Inflammatory macrophage treated with lipopolysaccharide for 4 hours (primary cell): ENCODE results near the gene SLC43A2.

Source experiments
- DNase-seq: peaks from one replicate; pipeline ENCODE4 v3.0.0-alpha.2; 2020

SLC43A2 gene

DNA sequence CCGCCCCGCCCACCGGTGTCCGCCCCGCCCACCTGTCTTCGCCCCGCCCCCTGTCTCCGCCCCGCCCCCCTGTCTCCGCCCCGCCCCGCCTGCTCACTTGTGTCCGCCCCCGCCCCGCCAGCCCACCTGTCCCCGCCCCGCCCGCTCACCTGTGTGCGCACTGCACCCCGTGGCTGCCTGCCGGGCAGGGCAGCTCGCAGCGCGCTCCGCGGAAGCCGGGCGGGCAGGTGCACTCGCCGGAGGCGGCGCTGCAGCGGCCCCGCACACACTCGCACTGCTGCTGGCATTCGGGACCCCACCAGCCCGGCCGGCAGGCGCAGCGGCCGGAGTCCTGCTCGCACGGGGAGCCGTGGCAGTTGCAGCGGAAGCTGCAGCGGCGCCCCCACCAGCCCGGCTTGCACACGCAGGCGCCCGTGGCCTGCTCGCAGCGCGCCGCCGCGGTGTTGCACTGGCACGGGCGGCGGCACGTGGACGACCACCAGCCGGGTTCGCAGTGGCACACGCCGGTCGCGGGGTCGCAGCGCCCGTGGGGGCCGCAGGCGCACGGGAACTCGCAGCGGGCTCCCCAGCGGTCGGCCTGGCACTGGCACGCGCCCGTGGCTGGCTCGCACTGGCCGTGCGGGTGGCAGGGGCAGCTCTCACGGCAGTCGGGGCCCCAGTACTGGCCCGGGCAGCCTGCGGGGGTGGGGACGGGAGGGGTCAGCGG is 14.8 kb upstream of the SLC43A2 start:
- no peak for DNase-seq

DNA sequence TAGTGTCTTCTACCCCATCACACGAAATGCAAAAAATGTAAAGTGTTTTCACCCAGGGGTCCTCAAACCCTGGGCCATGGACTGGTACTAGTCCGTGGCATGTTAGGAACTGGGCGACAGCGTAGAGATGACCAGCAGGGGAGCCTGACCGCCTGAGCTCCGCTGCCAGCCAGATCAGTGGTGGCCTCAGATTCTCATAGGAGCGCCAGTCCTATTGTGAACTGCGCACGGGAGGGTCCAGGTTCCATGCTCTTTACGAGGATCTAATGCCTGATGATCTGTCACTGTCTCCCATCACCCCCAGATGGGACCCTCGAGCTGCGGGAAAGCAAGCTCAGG is 12.4 kb upstream of the SLC43A2 start:
- no peak for DNase-seq

DNA sequence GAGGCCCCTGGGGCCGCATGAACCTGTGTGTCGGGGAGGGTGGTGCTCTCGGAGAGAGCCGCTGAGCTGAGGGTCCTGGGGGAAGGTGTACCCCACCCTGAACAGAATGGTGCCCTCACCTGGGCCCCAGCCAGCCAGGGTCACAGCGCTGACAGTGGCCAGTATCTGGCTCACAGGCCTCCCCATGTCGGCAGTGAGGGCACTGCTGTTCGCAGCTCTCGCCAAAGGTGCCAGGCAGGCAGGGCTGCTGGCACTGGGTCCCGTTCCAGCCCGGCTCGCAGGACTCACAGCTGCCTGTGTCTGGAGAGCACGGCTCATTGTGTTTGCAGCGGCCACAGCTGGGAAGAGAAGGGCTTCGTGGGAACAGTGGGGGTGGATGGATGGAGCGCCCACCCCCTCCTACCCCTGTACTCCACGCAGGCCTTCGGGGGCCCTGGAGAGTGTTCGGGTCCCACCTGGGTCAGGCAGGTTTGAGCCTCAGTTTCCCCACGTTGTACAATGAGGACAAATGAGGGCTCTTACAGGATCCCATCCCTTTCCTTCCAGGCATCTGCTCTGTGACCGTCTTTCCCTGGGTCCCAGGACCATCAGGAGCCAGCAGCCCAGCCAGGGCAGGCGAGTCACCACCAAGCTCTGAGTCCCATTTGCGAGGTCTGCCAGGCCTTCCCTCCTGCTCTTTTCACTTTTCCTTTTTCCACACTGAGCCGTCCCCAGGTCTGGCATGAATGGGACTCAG is 11.9 kb upstream of the SLC43A2 start:
- no peak for DNase-seq

DNA sequence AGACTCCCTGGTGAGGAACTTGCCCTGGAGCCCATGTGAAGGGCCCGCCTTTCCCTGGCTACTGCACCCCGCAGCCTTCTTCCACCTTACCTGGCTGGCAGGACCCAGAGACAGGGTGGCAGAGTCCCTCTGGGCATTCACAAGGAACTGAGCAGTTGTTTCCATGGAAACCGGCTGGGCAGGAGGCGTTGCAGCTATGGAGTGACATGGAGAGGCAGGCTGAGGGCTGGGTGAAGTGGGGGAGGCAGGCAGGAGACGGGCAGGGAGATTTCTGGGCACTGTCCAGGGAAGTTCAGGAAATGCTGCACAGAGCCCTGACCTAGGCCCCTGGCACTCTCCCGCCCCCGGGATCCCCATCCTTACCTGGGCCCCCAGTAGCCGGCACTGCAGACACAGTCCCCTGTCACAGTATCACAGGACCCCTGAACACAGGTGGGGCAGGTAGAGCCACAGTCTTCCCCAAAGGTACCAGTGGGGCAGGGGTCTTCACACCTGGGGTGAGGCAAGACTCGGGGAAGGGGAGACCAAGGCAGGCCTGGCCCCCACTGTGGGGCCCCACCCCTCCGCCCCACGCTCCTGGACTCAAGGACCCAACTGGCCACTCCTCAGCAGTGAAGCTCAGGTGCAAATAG is 11.0 kb upstream of the SLC43A2 start:
- no peak for DNase-seq

DNA sequence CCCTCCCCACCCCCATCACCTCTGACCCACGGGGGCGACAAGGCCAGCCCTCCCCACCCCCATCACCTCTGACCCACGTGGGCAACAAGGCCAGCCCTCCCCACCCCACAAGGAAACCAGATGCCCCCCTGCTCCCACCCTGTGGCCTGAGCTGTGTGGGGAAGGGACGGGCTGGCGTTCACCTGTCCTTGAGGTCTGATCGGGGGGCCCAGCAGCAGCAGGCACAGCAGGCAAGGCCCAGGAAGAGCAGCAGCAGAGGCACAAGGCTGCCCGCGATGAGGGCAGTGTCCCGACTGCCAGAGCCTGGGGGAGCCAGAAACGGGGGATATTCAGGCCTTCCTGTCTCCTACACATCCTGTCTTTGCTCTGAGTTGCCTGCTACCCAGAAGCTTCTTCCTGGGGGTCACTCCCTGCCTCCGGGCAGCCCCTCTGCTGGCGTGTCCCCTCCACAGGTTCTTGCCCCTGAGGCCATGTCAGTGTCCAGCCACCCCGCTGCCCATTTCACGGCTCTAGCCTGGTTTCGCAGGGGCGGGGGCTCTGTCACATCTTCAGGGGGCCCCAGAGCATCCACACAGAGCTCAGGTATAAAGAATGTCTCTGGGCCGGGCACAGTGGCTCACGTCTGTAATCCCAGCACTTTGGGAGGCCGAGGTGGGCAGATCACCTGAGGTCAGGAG is 10.1 kb upstream of the SLC43A2 start:
- no peak for DNase-seq

DNA sequence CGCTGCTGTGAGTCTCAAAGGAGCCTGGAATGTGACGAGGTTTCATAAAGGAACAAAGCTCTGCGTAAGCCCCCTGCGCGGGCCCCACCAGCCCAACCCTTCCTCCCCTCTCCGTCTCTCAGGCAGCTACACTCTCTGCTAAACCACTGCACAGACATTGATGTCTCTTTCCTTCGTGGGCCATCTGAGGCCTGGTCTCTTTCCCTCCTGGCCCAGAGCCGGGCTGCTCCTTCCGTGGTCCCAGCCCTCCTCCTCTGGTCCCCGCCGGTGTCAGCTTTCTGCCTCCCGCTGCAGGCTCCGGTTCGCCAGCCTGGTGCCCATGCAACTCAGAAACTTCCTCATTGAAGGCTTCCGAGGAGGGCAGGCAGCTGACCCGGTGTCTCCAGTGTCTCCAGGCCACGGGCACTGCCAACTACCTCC is 9.5 kb upstream of the SLC43A2 start:
- DNase-seq: no peak

DNA sequence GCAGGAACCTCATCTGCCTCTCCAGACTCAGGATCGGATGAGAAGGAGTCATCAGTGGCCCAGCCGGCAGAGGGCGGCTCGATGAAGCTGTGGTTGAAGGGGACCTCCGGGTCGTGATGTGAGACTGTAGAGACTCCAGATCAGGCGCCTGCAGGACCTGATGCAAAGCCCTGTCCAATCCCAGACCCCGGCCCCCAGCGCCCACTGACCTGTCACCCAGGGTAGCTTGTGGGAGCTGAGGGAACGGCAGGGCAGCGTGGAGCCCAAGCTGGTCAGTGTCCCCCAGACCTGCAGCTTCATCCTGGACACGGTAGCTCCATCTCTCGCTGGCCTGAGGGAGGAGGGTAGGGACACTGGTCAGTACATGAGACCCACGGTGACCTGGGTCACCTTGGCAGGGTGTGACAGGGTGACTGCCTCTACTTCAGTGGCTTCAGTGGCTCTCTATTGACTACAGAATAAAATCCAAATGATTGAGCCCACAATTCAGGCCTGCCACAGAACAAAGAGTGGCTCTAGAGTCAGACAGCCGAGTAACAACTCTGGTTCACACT is 8.2 kb upstream of the SLC43A2 start:
- DNase-seq: no peak

DNA sequence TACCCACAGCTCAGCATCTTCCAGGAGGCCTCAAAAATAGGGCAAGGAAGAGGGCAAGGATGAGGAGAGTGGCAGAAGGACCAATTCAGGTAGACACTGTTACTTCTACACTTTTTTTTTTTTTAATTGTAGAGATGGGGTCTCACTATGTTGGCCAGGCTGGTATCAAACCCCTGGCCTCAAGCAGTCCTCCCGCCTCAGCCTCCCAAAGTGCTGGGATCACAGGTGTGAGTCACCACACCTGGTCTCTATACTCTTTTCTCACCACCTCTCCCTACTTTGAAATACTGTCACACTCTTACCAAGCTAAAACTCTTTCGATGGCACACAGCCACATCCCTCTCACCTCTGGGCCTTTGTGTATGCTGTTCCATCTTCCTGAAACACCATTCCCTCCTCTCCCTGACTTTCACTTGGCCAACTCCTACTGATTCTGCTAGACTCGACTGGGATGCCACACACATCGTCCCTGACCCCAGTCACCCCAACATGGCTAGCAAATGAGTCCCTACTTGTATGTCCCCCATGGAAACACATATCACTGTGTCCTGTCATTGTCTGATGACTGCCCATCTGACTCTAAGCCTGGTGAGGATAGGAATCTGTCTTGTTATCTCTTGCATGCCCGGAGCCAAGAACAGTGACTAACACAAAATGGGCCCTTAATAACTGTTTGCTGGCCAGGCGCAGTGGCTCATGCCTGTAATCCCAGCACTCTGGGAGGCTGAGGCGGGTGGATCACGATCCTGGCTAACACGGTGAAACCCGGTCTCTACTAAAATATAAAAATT is 7.2 kb upstream of the SLC43A2 start:
- DNase-seq: no peak

DNA sequence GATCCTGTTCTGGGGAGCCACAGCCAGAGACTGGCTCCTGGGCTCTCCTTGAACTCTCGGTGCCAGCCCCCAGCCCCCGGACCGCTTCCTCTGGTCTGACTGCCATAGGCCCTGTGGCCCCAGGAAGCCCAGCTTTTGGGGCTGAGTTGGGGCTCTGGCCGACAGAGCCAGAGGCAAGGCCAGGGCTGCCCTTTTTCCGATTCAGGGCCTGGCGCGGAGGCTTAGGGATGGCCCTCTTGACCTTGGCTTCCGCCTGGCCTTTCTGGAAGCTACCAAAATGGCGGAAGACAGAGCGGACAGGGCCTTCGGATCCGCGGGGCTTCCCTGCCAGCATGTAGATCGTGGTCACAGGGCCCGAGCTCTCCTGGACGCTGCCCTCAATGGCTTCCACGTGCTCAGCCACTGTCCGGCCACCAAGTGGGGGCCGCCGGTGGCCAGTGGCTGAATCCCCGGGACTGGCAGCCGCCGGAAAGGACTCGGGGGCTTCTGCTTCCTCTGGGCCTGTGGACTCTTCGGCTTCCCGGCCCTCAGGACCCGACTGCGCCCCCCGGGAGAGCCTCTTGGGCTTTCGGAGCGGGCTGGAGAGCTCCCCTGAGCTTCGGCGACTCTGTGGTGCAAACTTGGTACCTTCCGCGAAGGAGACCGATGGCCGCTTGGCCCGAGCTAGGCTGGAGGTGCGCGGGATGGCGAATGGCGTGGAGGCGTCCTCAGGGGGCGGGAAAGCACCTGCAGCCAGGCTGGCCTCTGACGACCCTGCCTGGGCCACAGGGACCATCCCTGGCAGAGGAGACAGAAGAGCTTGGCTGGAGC is 6.4 kb upstream of the SLC43A2 start:
- DNase-seq: no peak

DNA sequence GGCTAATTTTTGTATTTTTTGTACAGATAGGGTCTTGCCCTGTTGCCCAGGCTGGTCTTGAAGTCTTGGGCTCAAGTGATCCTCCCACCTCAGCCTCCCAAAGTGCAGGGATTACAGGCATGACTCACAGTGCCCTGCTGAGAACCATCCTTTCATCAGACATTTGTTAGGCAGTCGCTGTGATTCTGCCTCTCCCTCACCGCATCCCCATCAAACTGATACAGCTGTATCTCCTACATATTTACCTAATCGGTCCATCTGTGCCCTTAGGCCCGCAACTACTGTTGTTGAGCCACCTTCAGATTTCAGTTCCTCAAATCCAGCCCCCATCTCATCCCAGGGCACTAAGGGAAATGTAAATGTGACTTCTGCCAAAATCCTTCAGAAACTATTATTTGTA is 2.0 kb upstream of the SLC43A2 start:
- DNase-seq: peak; percentile 49

DNA sequence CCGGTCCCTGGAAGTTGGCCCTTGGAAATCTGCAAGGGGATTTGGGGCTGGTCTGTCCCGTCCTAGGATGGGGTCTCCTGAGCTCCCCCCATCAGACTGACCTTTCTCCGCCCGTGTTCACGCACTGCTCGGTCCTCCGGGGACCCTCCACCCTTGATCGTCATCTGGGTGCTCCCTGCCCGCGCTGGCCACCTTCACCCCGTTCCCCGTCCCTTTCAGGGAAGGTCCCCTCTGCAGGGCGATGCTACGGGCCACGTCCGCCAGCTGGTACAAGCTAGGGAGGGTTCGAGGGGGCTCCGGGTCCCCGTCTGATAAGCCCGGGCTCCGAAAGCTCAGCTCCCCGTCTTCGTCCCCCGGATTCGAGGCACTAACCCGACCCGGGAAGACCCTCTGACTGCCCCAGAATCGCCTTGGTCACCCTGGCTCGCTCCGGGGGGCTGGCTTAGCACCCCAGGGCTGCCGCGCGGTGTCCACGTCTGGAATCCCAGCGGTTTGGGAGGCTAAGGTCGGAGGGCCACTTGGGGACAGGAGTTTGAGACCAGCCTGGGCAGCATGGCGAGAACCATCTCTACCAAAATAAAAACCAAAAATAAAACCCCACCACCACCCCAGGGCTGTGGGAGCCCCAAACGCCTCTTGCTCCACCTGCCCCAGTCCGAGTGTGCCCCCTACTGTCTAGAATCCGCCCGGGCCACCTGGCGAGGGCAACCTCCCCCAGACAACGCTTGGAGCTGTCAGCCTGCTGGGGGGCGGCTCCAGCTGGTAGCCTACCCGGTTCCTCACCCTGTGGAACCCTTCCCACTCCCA is 1.1 kb upstream of the SLC43A2 start:
- peak; percentile 65 for DNase-seq

DNA sequence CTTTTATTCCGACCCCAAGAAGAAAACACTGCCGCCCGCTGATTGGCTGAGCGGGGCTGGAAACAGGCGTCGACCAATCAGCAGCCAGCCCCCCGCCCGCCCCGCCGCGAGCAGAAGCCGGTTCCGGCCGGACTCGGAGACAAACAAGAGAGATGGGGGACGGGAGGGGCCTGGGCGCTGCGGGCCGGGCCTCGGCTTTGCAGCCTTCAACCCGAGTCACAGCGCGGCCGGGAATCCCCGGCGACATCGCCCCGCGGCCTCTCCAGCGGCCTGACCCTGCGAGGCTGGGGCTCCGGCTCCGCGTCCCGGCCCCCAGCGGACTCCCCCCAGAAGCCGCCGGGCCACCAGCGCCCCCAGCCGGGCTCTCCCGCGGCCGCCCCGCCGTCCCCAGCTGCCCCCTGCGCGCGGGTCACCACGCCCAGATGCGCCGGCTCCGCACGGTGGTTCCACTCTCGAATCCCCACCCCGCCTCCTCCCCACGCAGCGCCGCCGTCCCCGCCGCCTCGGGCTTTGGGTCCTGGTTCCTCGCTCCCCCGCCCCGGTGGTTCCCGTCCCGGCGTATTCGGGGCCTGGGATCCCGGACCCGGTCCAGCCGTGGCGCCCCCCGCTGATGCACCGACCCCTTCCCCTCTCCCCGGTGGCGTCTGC is 346 bp upstream of the SLC43A2 start:
- peak; percentile 95 for DNase-seq

DNA sequence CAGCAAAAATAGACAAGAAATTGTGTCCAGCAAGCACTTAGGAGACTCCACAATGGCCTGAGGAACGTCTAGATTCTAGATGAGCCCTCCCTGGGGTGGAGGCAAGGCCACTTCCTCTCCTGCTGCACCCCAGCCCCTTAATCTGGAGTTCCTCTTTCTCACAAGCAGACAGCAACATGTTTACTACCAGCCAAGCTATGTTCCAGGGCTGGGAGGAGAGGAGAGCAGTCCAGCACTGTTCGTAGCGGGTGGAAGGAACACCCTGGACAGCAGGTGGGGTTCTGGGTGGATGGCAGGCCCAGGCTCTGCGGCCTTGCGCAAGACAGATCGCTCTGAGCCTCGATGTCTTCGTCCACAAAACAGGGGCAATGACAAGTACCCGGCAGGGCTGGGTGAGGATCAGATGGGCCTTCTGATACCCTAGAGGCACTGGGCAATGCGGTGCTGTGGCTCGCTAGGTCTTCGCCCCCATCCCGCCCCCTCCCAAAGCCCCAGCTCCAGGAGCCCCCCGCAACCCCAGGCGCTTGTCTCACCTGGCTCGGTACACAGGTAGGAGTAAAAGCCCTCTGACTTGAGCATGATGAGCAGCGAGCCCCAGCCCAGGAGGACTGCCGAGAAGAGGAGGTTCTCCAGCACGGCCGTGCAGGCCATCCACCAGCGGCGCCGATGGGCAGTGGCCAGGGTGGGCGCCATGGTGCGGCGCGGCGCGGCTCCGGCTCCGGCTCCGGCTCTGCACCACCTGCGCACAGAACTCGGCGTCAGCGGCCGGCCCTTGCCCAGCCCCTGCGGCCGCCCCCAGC is 1.3 kb downstream of the SLC43A2 start:
- DNase-seq: peak; percentile 82

DNA sequence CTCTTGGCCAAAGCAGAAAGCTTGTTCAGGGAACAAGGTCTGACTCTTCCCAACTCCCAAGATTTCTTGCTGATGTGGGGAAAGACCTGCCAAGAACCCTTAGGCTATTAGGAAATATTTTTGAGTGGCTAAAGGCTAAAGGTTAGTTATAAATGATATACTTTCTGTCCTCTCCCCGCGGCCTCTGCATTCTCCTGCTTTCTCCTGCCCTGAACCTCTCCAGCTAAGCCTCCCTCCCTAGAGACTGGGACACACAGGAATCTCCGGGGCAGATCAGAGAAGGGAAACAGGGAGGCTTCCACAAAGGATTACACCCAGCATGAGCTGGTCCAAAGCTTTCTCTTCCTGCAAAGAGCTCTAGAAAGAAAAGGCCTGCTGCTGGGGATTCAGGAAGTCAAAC is 2.3 kb downstream of the SLC43A2 start:
- no peak for DNase-seq

DNA sequence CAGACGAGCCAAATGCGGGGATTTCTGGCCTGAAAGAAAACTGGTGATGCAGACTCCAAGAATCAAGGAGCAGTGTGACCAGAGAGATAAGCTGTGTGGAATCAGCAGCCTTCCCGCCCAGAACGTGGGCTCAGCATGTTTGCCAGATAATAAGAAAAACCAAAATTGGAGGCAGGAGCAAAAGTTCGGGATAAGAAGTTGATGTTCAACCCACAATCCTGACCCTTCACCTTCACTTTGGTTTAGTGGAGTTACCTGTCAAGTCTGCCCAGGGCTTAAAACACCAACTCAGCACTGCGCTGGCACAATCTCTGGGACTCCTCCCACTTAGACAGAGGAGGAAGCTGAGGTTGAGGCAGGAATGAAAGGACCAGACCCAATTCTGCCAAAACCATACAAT is 3.1 kb downstream of the SLC43A2 start:
- DNase-seq: no peak

DNA sequence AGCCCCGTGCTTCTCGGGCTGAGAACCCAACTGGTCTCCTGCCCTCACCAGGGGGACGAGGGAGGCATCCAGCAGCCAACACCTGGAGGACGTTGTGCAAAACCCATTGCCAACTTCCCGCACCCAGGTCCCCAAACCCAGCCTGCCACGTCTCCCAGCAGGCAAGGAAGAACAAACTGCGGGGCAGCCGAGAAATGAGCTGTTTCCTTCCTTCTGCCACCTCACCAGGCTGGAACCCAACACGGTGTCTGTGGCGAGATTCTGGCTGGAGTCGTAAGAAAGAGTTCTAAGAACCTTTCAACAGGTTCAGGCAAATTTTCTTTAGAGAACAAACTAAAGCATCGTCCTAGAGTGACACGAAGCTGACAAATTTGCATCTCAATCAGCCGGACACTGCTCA is 3.6 kb downstream of the SLC43A2 start:
- no peak for DNase-seq

DNA sequence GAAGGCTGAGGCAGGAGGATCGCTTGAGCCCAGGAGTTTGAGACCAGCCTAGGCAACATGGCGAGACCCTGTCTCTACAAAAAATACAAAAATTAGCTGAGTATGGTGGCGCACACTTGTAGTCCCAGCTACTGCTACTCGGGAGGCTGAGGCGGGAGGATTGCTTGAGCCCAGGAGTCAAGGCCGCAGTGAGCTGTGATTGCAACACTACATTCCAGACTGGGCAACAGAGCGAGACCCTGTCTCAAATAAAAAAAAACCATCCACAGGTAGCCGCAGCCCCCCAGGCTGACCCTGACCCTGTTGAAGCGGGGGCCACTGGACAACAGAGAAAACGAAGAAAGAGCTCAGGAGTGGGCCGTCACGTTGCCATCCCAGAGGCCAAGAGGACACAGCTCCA is 4.0 kb downstream of the SLC43A2 start:
- DNase-seq: no peak

DNA sequence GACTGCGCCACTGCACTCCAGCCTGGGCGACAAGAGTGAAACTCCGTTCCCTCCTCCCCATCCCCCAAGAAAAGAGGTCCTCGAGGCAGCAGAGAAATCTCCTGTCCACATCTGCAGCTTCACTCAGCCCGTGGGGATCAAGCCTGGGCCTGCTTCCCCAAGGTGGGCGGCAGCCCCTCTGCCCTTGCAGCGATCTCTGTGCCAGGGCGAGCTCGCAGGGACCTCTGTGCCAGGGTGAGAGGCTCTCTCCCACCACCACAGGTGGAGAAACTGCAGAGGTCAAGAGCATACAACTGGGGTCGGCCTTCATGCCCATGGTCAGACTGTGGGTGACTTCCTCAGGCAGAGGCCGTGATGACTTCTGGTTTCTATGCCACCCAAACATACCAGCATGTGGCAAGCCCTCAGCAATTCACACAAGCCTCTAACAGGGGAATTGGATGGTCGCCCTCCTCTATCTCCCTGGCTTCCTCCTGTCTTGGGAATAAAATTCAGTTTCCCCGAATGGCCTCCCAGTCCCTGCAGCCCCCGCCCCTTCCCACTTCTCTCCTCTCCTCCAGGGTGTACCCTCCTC is 5.5 kb downstream of the SLC43A2 start:
- DNase-seq: no peak
